GM21717 (cell line): ENCODE results near the gene AFG3L2.

Experiments used
- ATAC-seq: cut with Tn5 transposase; IDR thresholded peaks from one replicate; pipeline ENCODE4 v1.9.1; 2021; ENCODE audit warnings: mild to moderate bottlenecking, moderate library complexity; ENCODE audit not compliant: unreplicated experiment

The AFG3L2 gene

DNA sequence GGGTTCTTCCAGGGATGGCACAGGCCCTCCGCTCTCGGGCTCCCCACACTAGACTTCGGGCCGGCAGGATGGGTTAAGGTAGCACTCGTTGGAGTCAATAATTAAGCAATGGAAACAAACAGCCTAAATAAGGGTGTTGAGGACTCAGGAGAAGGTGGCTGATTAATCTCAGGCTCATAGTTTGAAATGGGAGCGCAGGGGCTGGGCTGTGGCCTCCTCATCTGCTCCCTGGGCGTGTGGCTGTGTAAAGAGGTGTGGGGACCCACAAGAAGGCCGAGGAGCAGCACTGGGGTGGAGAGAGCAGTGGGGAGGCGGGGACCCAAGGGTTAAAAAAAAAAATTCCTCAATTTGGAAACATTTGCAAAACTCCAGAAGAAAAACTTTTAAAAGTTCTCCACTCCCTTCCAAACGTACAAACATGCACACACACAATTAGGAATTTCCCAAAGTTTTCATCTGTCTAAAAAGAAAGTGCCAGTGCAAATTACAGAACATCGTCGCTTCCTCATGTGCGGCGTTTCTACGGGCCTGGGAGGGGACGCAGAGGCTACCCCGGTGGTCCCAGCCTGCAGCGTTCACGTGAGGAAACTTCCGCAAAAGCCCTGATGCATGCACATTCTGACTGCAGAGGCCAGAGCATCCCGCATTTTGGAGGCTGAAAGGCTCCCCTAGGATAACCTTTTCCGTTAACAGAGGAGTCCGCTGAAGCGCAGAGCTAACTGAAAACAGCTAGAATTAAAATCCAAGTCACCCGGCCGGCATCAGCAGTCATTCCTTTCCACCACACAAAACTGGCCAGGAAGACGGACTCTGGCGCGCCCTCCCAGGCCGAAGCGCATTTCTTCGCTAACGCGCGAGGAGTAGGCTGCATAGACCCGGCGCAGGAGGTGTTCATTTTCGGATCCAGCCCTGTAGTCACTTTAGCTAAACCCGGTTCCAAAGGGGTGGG lies 70.0 kb downstream of the AFG3L2 start:
- no peak for ATAC-seq

DNA sequence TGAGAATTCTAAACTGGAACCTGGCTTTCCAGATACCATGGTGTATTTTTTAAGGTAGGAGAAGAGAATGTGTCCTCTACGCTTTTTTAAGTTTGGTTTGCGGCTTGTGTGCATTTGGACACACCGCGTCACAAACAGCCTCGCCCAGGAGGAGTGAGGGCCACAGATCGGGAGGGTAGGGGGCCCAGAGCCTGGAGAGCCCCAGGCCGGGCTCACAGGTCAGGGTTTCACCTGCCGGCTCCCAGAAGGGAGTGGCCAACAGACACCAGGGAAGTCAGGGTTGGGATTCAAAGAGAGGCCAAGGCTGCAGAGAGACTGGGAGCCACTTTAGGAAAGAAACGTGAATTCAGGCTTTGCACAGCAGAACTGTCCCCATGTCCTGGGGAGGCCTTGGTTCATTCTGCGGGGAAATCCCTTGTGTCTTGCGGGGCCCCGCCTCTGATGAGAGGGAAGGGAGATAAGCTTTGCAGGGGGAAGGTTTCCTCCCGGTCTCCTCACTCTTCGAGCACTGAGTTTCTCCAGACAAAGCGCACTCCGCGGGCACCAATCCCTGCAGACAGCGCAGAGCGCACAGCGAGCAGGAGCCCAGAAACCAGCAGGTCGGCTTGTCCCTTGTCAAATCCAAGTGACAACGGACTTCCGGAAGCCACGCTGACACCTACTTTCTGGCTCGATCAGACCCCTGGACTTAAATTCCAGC lies 70.9 kb downstream of the AFG3L2 start:
- ATAC-seq = no peak

DNA sequence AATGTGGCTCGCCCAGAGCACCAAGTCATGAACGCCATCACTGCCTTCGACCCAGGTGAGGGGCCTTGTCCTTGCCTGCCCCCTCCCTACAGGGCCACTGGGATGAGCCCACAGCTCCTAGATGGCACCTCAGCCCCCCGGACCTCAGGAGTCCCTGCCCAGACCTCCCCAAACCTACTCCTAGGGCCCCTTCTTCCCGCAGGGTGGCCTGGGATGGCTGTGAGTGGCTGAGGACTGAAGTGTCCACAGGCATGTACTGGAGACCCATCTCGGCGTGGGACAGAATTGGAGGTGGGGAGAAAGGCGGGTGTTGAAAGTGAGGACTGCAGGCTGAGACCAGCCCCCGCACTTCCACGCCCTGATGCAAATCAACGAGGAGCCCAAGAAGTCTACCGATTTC lies 71.8 kb downstream of the AFG3L2 start:
- ATAC-seq = no peak

DNA sequence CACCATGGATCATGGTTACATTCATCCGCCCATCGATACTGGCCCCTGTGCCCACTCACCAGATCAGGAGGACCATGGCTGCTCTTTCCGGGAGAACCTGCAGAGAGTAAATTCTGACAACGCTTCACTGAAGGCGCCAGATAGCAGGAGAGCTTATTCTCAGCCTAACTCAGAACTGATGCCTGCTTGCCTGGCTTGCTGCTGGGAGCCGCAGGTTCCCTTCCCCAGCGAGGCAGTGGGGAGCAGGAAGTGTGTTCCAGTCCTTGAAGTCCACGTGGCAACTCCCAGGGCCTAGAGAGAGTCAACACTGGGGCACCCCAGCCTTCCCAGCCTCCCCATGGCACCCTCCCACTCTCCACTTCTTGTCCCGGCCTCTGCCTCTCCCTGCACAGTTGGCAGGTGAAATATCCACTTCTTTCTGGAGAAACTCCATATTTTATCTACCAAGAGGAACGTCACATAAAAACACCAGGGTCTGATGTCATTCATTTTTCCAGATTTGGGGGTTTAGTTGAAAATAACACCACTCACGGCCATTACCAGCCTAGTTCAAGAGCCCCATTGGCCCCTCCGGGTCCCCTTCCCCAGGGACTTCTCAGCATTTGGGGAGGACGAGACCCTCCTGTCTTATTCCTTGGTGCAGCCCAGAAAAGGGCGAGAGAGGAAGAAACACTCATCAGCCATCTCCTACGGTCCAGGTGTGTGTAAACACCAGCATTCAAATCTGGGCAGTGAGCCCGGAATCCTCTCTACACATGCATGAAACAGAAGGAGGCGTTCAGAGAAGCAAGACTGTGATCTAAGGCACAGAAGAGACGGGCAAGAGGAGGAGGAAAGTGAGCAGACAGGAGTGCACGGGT lies 72.4 kb downstream of the AFG3L2 start:
- no peak for ATAC-seq

DNA sequence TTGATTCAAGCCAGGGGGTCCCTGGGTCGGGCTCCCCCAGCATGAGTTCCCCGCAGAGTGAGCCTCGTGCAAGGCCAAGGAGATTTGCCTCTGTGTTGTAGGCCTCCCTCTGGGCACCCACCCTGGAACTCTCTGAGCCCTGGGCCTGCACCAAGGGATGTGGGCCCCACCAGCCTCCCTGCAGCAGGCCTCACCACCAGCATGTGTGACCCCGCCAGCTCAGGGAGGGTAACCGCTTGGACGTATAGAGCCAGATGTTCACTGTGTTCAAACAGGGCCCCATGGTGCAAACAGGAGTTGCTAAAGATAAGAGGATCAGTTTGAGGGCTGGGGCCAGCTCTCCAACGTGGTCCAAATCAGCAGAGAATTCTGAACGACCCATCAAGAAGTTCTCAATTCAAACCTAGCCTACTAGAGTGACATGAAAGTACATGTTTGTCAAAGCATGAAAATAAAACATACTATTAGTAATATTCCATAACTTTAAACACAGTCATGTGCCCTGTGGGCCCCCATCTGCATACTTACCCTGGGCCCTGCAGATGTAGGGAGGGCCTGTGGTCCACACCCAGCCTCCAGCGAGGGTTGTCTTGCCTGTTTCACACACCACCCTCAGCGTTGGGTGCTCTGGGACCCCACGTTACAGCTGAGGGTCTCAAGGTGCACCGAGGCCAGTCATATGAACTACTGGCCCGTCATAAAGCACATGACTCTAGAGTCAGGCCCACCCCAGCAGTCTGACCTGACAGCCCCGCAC lies 74.5 kb downstream of the AFG3L2 start:
- no peak for ATAC-seq

DNA sequence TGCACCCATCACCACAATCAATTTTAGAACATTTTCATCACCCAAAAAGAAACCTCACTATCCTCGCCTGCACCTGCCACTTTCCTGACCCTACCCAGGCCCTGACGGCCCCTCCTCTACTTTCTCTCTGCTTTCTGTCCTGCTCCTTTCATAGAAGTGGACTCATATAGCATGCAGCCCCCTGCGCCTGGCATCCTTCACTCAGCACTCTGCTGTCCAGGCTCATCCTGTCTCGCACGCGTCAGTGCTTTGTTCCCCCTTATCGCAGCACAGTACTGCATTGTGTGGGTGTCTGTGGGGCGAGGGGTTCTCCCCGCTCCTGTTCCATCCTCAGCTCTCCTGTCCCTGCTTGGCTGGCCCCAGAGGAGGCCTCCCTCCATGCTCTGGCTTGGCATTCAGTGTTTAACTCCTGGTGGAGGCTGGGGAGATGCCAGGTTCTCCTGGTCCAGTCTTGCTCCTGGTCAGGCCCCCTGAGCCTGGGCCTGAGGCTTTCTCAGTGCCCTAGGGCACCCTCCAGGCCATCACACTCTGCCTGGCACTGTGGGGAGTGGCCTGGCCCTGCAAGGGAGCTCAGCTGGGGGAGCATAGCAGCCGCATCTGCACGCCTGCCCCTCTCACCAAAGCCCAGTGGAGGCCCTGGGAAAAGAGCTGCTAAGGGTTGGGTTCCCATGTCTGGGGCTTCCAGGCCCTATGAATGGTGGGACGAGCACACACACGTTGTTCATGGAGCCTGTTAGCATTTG lies 75.6 kb downstream of the AFG3L2 start:
- no peak for ATAC-seq

DNA sequence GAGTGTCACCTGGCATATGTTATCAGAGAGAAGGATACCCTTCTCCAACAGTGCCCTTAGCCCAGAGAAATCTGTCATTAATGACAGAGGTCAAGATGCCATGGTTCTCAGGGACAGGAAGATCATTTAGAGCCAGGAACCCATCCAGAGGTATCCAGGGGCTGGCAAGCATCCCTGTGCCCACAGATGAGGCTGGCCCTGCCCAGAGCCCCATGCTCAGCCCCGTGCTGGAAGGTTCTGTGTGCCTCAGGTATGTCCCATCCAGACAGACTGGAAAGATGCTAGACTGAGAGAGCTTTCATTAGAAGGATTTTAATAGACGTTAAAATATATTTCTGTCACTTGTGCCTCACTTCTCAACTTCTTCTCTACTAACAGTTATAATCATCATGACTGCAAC lies 77.2 kb downstream of the AFG3L2 start:
- no peak for ATAC-seq

DNA sequence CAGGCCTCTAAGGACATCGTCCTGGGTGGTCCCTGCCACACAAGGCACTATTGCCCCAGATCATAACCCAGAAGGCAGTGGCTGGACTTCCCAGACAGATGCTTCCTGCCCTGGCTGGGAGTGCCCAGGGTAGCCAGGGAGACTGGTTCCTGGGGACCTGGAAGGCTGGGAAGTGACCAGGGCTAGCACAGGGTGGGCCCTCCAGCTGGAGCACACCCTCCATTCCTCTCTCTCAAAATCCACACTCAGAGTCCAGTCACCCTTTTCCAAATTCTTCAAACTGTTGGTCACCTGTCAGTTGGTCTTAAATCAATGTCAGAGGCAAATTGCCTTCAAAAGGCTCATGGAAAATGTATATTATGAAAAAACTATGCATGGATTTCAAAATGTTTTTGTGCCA lies 80.6 kb downstream of the AFG3L2 start:
- no peak for ATAC-seq

DNA sequence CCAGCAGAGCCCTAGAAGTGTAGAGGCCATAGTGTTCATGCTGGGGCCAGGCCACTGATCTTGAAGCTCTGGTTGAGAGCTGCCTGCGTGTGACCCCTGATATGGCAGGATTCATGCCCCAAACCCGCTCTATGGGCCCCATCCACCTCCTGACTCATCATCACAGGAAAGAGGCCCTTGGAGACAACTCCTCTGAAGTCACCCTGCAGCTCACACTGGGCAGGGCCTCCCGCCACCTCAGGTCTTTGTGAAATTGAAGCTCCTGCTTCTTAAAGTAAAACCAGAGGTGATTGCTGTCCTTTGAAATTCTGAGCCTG lies 81.0 kb downstream of the AFG3L2 start:
- ATAC-seq = no peak

DNA sequence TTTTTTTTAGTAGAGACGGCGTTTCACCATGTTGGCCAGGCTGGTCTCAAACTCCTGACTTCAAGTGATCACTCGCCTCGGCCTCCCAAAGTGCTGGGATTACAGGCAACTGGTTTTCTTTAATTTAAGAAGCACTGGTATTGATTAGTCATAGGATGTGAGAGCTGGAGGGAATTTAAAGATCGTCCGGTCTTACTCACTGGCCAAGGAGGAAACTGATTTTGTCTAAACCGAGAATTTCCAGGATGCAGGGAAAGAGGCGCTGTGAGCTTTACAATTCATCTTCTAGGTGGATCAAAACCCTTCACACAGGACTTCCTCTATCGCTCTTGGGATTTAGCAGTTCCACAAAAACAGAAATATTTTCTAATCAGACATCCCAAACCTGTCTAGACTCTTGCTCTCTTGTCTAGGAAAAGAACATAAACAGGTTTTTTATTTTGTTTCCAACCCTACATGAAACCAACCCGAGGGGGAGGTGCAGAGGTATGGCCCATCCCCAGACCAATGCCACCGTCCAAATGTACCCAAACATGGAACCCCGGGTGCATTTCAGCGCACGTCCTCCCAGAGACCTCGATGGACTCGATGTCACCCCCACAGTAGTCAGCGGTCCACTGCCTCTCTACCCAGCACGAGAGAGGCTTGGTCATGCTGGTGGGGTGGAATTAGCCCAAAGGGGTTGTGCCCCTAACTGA lies 81.5 kb downstream of the AFG3L2 start:
- no peak for ATAC-seq

DNA sequence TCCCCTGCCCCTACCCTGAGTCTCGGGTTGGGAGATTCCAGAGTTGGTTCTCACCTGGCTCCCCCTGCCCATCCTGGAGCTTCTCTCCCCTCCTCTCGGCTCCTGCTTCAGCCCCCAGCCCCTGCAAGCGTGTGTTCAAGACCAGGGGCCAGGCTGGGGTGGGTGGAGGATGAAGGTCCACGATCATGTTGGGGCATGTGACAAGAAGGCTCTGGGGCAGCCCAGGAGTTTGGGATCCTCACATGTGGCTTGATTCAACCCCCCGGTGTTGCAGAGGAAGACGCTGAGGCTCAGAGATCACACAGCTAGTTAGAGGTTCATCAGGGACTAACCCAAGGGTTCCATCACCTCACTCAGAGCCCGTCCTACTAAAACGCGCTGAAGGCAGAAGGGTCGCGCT lies 83.2 kb downstream of the AFG3L2 start:
- no peak for ATAC-seq

DNA sequence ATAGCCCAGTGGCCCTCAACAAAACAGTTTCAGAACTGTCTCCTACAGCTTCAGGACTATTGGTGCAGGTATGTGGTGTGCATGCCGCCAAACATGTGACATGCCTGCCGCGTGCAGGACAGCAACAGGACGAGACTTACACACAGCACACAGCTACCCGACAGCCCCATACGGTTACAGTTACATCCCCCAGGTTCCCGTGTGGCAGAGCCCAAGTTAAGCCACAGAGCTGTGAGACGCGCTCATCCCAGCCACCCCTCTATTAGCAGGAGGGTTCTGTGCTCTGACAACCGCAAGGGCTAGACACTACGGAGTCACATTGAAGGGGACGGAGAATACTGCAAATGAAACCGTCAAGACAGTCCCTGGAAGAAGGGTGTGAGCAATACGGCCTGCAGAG lies 85.3 kb downstream of the AFG3L2 start:
- no peak for ATAC-seq

DNA sequence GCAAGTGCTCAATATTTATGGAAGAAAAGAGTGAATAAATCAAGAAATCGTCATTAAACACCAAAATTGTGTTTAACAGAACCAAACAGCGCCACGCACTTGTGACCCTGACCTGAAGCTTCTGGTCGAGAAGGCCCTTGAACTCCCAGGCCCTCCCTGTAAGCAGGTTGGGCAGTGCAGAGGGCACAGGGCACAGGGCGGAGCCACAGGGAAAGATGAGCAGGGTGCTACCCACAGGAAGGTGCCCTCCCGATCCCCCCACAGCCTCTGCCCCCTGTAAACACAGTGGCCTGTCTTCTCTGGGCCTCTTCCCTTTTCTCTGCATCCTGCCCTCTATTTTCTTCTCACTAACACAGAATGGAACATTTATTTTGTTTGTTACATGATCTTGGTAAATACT lies 85.9 kb downstream of the AFG3L2 start:
- no peak for ATAC-seq

DNA sequence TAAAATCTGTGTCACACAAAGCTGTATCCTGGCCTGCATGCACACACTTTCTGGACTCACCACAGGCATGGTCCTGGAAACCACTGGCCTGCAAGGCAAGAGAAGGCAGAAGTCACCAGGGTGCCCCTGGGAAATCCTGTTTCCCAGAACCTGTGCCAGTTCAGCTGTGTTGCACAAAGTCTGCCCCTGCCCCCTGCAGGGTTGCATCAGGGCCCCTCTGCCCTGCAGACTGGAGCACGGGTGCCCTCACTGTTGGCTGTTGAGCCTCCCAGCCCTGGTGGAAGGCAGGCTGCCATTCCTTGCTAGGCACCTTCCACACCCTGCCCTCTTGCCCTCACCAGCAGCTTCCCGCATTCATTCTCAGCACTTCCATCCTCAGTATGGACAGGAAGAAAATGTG lies 86.9 kb downstream of the AFG3L2 start:
- no peak for ATAC-seq

DNA sequence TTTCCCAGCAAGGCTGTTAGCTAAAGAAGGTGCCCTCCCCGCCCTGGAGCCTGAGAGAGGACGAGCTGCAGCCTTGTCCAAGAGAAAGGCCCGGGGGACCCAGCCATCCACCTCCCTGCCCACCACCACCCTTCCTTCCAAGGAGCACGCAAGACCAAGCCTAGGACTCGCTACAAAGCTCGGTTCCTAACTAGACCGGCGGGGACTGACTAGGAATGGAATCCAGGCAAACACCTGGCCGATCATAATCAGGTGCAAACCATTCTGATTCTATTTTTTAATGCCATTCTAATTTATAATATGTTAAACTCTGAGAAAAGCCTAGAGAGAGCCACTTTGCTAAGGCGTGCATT lies 88.6 kb downstream of the AFG3L2 start:
- ATAC-seq = no peak

DNA sequence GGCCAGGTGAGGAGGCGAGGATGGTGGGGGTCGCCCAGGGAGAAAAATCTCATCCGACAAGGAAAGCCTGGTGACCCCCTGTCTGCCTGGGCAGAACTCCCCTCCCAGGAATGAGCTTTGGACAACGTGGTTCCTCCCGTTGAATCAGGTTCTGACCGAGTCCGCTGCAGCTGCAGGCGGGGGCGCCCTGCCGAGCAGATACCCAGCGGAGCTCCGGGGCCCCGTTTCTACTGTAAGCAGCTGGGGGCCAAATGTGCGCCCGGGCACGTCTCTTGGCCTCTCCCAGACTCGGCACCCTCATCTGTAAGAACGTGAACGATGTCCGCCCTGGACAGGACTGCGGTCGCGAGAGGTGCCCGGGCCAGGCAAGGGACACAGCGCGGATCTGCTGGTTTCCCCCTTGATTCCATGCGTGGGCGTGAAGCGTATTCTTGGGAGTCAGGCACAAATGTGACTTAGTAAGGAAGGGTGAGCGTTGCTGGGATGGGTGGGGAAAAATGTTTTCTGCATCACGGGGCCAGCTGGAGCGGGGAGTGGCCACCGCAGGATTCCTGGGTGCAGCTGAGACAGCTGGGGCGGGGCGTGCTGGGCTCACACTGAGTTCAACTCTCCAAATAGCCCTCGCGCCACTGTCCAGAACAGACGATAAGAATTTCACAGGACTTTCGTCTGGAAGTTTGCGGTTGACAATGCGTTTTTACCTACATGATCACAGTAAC lies 89.2 kb downstream of the AFG3L2 start:
- no peak for ATAC-seq

DNA sequence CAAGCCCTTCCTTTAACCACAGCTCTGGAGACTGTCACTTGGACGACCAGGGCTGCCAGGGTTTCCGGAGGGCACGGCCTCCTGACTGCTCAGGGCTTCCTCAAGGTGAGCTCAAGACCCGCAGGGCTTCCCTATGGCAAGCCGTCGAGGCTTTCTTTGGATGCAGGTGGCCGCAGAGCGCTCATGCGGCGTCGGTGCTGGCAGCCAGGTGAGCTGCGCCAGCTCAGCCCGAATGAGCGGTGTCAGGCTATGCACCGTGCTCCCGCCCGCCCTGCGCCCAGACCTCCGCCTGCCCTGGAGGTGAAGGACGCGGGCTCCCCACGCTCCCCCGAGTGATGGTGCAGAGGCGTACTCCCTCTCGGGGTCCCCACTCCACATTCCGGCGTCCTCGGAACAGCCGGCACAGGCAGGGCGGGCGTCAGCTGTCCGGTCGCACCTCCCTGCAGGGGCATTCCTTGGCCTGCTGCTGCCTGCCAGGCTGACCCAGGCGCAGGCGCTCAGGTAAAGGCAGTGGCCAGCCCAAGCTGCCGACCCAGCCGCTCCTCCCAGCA lies 89.8 kb downstream of the AFG3L2 start:
- no peak for ATAC-seq

DNA sequence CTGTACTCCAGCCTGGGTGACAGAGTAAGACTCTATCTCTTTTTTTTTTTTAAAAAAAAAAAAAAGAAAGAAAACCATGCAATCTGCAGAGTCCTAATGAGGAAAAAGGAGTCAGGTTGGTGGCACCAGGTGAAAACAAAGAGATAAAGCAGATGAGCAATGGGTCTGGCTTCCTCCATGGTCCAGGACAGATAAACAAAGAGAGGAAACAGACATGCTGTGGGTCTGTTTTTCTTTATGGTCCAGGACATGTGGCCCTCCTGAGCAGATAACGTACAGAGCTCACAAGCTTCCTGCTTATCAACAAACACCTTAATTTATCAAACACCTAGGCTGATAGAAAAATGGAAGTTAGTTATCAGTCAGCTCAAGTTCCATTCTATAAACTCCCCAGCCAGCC lies 93.4 kb downstream of the AFG3L2 start:
- ATAC-seq = no peak

DNA sequence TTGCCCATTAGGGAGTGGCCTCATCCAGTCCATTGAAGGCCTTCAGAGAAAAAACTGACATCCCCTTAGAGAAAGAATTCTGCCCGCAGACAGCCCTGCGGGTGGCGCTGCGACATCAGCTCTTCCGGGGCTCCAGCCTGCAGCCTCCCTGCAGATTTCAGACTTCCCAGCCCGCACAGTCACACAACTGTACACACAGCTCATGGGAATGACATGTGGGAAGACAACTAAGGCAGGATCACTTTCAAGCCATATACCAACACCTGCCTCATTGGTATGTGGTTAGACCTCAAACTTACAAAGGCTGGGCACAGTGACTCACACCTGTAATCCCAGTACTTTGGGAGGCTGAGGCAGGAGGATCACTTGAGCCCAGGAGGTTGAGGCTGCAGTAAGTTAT lies 93.8 kb downstream of the AFG3L2 start:
- ATAC-seq = no peak
